ENCODE data around the gene MBD2. TPM values are rescaled to one million over a fixed set of nuclear protein-coding genes. Genes with fewer than 3 reads are reported as not detected.

Gene MBD2
- total RNA-seq, 2 donors from 2014 or later: 35.9 to 39.2 TPM

- 60 to 65% methylated on average over 6 of the region's 6 CpGs for WGBS, 2 experiments (ENCODE audit: insufficient coverage in 1 of 2, insufficient read length in 1 of 2)
- Mint-ChIP-seq H3K4me3 (peak overlapping the region; percentile 9), H3K36me3 (ENCODE audit: low read depth) (no peaks in the 10 kb centered on the region), H3K27ac (no peak overlapping the region), H3K27me3 (ENCODE audit: insufficient read depth) (peaks cover 35% of the 10 kb centered on the region), H3K9me3 (peaks cover 16% of the 10 kb centered on the region), H3K4me1 (peaks cover 29% of the 10 kb centered on the region)
- Histone ChIP-seq H3K36me3 (ENCODE audit: control insufficient read depth, insufficient read depth, low read length) (no peaks in the 10 kb centered on the region), H3K27ac (ENCODE audit: low read depth, low read length) (no peak overlapping the region), H3K4me3 (ENCODE audit: low read length) (no peak overlapping the region), H3K9ac (ENCODE audit: extremely low read depth, low read length, poor library complexity, severe bottlenecking) (no peak overlapping the region), H3K27me3 (ENCODE audit: control insufficient read depth, insufficient read depth, low read length, poor library complexity, severe bottlenecking) (no peaks in the 10 kb centered on the region), H3K4me1 (ENCODE audit: control insufficient read depth, insufficient read depth, low read length) (peaks cover 12% of the 10 kb centered on the region), H3K9me3 (ENCODE audit: control insufficient read depth, low read length) (peaks cover 16% of the 10 kb centered on the region)
- peak; percentile 61 for DNase-seq
- TF ChIP-seq CTCF (conservative IDR thresholded peaks at IDR 0.05): peak; percentile 94
Observed at GRCh38 chr18:54119524-54120019, 104.9 kb downstream of the MBD2 start.

- Mint-ChIP-seq H3K27me3 (ENCODE audit: insufficient read depth) (peaks cover 48% of the 10 kb centered on the region), H3K36me3 (ENCODE audit: low read depth) (no peaks in the 10 kb centered on the region), H3K9me3 (peaks cover 10% of the 10 kb centered on the region), H3K27ac (peak overlapping the region; percentile 6), H3K4me3 (no peak overlapping the region), H3K4me1 (peaks cover 29% of the 10 kb centered on the region)
- peaks cover 11% of the 10 kb centered on the region for H3K9me3 ChIP-seq (ENCODE audit: control insufficient read depth, low read length)
- WGBS, 2 experiments (ENCODE audit: insufficient coverage in 1 of 2, insufficient read length in 1 of 2): 82 to 88% methylated on average over 5 to 9 of the region's 9 CpGs
- no peak for DNase-seq
- H3K27me3 ChIP-seq (ENCODE audit: control insufficient read depth, insufficient read depth, low read length, poor library complexity, severe bottlenecking): no peaks in the 10 kb centered on the region
- H3K4me1 ChIP-seq (ENCODE audit: control insufficient read depth, insufficient read depth, low read length): peaks cover 12% of the 10 kb centered on the region
- no peaks in the 10 kb centered on the region for H3K36me3 ChIP-seq (ENCODE audit: control insufficient read depth, insufficient read depth, low read length)
- H3K27ac ChIP-seq (ENCODE audit: low read depth, low read length): no peak overlapping the region
- no peak overlapping the region for H3K9ac ChIP-seq (ENCODE audit: extremely low read depth, low read length, poor library complexity, severe bottlenecking)
- TF ChIP-seq CTCF (conservative IDR thresholded peaks at IDR 0.05): peak; percentile 18
- H3K4me3 ChIP-seq (ENCODE audit: low read length): no peak overlapping the region
Observed at GRCh38 chr18:54117853-54118773, 106.4 kb downstream of the MBD2 start.

- peaks cover 12% of the 10 kb centered on the region for H3K4me1 ChIP-seq (ENCODE audit: control insufficient read depth, insufficient read depth, low read length)
- peaks cover 2% of the 10 kb centered on the region for H3K9me3 ChIP-seq (ENCODE audit: control insufficient read depth, low read length)
- no peak for TF ChIP-seq CTCF (conservative IDR thresholded peaks at IDR 0.05)
- no peaks in the 10 kb centered on the region for H3K36me3 Mint-ChIP-seq (ENCODE audit: low read depth)
- H3K4me1 Mint-ChIP-seq: peaks cover 29% of the 10 kb centered on the region
- H3K36me3 ChIP-seq (ENCODE audit: control insufficient read depth, insufficient read depth, low read length): no peaks in the 10 kb centered on the region
- no peak overlapping the region for H3K9ac ChIP-seq (ENCODE audit: extremely low read depth, low read length, poor library complexity, severe bottlenecking)
- H3K27ac ChIP-seq (ENCODE audit: low read depth, low read length): no peak overlapping the region
- WGBS, 2 experiments (ENCODE audit: insufficient coverage in 1 of 2, insufficient read length in 1 of 2): 53% methylated on average over 3 of the region's 3 CpGs; no CpG with 5 or more reads in 1 of the 2 experiments
- DNase-seq: no peak
- H3K4me3 ChIP-seq (ENCODE audit: low read length): peak overlapping the region; percentile 50
- no peak overlapping the region for H3K27ac Mint-ChIP-seq
- H3K9me3 Mint-ChIP-seq: peaks cover 2% of the 10 kb centered on the region
- H3K27me3 Mint-ChIP-seq (ENCODE audit: insufficient read depth): peaks cover 62% of the 10 kb centered on the region
- no peak overlapping the region for H3K4me3 Mint-ChIP-seq
- H3K27me3 ChIP-seq (ENCODE audit: control insufficient read depth, insufficient read depth, low read length, poor library complexity, severe bottlenecking): no peaks in the 10 kb centered on the region
Observed at GRCh38 chr18:54116541-54117257, 107.8 kb downstream of the MBD2 start.
